ENCODE measurements around the gene LRTM1. TPM values are rescaled to one million over a fixed set of nuclear protein-coding genes. Genes with fewer than 3 reads are reported as not detected.

The LRTM1 gene
- total and polyA plus RNA-seq, 7 donors = not detected

DNA sequence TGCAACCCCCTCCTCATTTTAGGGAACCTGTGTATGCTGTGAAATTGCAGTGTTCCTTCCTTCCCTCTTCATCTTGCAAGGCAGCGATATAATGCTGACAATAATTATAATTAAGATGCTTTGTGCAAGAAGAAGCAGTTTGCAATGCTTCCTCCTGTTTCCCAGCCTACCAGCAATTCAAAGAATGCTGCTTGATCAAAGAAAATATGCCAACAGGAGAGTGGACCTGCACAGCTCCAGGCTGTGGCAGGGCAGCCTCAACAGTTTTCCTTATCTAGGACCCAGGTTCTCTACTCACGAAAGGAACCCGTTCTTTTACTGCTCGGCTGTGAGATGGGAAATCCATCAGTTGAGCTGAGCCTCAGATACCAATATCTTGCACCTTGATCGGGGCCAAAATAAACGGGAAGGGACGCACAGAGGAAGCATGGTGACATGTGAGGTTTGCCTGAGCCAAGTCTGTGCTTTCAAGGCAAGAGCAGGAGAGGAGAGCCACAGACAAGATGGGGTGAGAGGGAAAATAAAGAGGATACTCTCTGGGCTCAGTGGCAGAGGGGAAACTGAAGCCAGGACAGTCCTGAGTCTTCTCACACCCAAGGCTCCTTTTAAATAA is 22.6 kb upstream of the LRTM1 start:
- Histone ChIP-seq H3K4me3 (no peak overlapping the region), H3K9me3 (no peaks in the 10 kb centered on the region), H3K4me1 (peaks cover 0 to 39% (median 22%) of the 10 kb centered on the region in 4 donors), H3K36me3 (no peaks in the 10 kb centered on the region), H3K27me3 (no peaks in the 10 kb centered on the region), H3K27ac (no peak overlapping the region)
- TF ChIP-seq, protein P1, sequence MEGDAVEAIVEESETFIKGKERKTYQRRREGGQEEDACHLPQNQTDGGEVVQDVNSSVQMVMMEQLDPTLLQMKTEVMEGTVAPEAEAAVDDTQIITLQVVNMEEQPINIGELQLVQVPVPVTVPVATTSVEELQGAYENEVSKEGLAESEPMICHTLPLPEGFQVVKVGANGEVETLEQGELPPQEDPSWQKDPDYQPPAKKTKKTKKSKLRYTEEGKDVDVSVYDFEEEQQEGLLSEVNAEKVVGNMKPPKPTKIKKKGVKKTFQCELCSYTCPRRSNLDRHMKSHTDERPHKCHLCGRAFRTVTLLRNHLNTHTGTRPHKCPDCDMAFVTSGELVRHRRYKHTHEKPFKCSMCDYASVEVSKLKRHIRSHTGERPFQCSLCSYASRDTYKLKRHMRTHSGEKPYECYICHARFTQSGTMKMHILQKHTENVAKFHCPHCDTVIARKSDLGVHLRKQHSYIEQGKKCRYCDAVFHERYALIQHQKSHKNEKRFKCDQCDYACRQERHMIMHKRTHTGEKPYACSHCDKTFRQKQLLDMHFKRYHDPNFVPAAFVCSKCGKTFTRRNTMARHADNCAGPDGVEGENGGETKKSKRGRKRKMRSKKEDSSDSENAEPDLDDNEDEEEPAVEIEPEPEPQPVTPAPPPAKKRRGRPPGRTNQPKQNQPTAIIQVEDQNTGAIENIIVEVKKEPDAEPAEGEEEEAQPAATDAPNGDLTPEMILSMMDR (IDR thresholded peaks at IDR 0.05) = no peak
- TF ChIP-seq POLR2A (IDR thresholded peaks at IDR 0.05) (no peak), POLR2AphosphoS5 (IDR thresholded peaks at IDR 0.05) (no peak), EP300 (IDR thresholded peaks at IDR 0.05) (no peak)
- intact Hi-C loops (cut with DNase I) = loop anchor here (5.0 to 10.0 kb wide), 2 partner anchors 232 to 534 kb away; partner anchors contain the start of gene WNT5A
- 53 to 67% methylated on average over 7 of the region's 7 CpGs for WGBS, 2 donors
- no peak for DNase-seq

DNA sequence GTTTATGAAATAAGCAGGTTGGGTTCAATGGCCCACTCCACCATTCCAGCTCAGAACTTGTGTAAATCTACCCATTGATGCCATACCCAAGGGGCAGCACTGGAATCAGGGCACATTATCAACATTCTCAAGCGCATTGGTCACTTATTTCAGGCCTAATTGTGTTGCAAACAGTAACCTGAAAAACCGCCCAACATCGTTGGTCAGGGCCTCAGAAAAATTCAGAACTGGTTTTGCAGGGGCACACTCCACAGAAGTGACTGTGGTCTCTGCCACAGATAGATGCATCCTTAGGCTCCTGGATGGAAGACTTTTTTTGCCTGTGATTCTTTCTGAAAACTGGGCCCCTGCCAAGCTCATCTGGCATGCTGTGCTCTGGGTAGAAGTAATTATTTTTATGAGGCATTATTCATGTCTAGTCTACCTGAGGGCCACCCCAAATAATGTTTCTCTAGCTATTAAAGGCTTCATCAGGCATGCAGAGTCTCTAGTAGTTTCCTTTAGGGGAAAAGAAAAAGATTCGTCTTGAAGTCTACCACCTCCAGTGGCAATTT is 21.7 kb upstream of the LRTM1 start:
- Histone ChIP-seq H3K4me1 (peaks cover 0 to 38% (median 22%) of the 10 kb centered on the region in 4 donors), H3K4me3 (no peak overlapping the region), H3K36me3 (no peaks in the 10 kb centered on the region), H3K9me3 (no peaks in the 10 kb centered on the region), H3K27me3 (no peaks in the 10 kb centered on the region), H3K27ac (no peak overlapping the region)
- no peak for DNase-seq
- TF ChIP-seq POLR2AphosphoS5 (IDR thresholded peaks at IDR 0.05) = no peak
- TF ChIP-seq, protein P1 (IDR thresholded peaks at IDR 0.05) = no peak
- intact Hi-C loops (cut with DNase I) = loop anchor here (5.0 to 10.0 kb wide), 2 partner anchors 233 to 535 kb away; partner anchors contain the start of gene WNT5A
- WGBS, 2 donors = 90 to 91% methylated on average over 4 of the region's 4 CpGs

DNA sequence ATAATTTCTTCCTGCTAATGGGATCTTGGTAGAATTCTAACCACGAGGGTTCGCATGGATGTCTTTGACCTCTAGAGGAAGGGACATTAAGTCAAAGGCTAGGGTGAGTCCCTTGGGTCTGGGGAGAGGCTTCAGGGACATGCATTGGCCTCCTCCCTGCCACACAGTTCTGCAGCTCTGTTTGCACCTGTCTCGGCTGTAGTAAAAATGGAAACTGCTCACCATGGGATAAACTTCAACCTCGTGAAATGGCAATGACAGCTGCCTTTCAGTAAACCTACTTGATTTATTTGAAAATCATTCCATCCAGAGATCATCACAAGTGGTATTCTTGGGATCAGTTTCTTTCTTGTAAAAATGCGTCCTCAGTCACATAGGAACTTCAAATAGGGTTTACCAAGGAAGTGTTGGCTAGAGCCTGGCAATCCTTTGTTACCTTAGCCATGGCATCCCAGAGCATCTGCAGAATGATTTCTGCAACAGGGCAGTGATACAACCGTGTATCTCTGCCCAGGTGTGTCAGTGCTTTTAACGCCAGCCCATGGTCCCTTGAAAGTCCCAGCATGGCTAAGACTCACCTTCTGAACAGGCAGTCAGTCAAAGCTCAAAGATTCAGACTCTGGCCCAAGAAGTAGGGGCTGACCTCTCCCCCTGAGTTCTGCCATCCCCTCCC is 14.0 kb upstream of the LRTM1 start:
- Histone ChIP-seq H3K27ac (no peak overlapping the region), H3K4me1 (no peaks in the 10 kb centered on the region), H3K36me3 (no peaks in the 10 kb centered on the region), H3K4me3 (no peak overlapping the region), H3K9me3 (no peaks in the 10 kb centered on the region), H3K27me3 (no peaks in the 10 kb centered on the region)
- TF ChIP-seq POLR2A (IDR thresholded peaks at IDR 0.05) (no peak), POLR2AphosphoS5 (IDR thresholded peaks at IDR 0.05) (no peak), EP300 (IDR thresholded peaks at IDR 0.05) (no peak)
- TF ChIP-seq, protein P1 (IDR thresholded peaks at IDR 0.05) = no peak
- WGBS, 2 donors = 75 to 82% methylated on average over 7 of the region's 7 CpGs
- intact Hi-C loops (cut with DNase I) = no loop called here
- DNase-seq = no peak

DNA sequence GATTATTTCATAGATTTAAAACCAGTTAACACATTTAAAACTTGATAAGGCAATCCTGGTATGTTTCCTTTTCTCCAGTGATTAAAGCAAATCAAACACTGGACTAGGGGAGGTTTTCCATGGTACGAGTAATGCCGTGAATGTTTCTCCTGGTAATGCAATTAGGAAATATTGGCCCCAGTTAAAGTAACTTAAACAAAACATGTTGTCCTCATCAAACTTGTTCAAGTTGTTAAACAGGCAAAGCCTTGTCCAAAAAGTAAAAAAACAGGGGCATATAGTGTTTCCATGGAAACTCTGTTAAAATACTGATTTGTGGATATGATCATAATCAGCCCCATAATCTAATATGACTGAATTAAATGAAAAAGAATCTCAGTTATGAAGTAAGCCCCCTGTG is 13.1 kb upstream of the LRTM1 start:
- no peak for TF ChIP-seq POLR2AphosphoS5 (IDR thresholded peaks at IDR 0.05)
- TF ChIP-seq EP300 (IDR thresholded peaks at IDR 0.05) = no peak
- Histone ChIP-seq H3K4me3 (no peak overlapping the region), H3K27me3 (no peaks in the 10 kb centered on the region), H3K27ac (no peak overlapping the region), H3K9me3 (no peaks in the 10 kb centered on the region), H3K4me1 (no peaks in the 10 kb centered on the region), H3K36me3 (no peaks in the 10 kb centered on the region)
- WGBS, 2 donors = 60 to 73% methylated on average over 2 of the region's 2 CpGs
- DNase-seq = no peak
- intact Hi-C loops (cut with DNase I) = no loop called here

DNA sequence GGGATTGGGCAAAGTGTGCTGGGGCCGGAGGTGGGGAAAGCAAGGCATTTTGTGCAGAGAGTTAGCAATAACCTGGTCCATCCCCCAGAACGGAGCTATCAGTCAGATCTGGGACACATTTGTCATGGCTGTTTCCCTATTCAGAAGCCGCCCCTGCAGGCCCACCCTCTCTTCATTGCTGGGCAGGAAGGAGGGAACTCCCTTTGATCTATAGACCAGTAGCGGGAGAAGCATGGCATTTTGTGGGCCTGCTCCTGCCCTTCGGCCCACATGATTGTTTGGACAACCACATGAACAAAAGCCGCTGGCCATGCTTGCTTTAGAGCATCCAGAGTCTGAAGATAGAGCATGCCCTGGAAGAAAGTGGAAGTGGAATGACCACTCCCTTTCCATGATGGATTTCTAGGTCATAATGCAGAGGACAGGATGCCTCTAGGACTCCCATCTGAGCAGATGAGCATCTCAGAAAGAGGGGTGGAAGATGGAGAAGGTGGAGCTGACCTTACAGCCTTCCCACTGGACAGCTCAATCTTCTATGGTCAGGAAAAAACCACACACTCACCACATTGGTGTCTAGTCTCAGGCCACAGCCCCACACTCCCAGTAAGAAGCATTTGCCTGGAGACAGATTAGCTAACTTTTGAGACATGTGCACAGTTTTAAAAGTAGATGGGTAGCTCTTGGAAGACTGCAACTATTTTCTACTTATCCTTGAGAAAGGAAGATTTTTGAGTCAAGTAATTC is 11.9 kb upstream of the LRTM1 start:
- Histone ChIP-seq H3K27ac (no peak overlapping the region), H3K36me3 (no peaks in the 10 kb centered on the region), H3K4me1 (no peaks in the 10 kb centered on the region), H3K27me3 (no peaks in the 10 kb centered on the region), H3K4me3 (no peak overlapping the region), H3K9me3 (no peaks in the 10 kb centered on the region)
- intact Hi-C loops (cut with DNase I) = no loop called here
- TF ChIP-seq EP300 (IDR thresholded peaks at IDR 0.05) (no peak), POLR2AphosphoS5 (IDR thresholded peaks at IDR 0.05) (no peak), POLR2A (IDR thresholded peaks at IDR 0.05) (no peak)
- TF ChIP-seq, protein P1 (IDR thresholded peaks at IDR 0.05) = no peak
- no peak for DNase-seq
- WGBS, 2 donors = 52 to 61% methylated on average over 6 of the region's 6 CpGs

Data from sigmoid colon (tissue), 7 donors.